ENCODE data around the gene TSPAN9.

The TSPAN9 gene

DNA sequence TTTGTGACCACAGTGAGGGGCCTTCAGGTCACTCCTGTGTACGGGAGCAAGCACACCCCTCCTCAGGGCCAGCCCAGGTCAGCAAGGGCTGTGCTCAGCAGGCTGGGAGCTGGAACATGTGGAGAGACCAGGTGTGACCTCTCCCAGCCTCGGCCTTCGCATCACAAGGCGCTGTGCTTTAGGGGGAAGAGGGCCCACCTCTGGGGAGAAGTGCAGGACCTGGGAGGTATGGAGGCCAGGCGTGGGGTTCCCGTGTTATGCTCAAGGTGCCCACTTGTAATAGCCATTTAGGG lies 219.2 kb downstream of the TSPAN9 start:
- in situ Hi-C loops (cut with HindIII; ENCODE audit: low pct_ligation_motif_present, low sequenced_read_pairs): loop anchor here (25.0 kb wide), 1 partner anchor 159 kb away; no protein-coding TSS in a partner anchor
- TF ChIP-seq, protein P1, sequence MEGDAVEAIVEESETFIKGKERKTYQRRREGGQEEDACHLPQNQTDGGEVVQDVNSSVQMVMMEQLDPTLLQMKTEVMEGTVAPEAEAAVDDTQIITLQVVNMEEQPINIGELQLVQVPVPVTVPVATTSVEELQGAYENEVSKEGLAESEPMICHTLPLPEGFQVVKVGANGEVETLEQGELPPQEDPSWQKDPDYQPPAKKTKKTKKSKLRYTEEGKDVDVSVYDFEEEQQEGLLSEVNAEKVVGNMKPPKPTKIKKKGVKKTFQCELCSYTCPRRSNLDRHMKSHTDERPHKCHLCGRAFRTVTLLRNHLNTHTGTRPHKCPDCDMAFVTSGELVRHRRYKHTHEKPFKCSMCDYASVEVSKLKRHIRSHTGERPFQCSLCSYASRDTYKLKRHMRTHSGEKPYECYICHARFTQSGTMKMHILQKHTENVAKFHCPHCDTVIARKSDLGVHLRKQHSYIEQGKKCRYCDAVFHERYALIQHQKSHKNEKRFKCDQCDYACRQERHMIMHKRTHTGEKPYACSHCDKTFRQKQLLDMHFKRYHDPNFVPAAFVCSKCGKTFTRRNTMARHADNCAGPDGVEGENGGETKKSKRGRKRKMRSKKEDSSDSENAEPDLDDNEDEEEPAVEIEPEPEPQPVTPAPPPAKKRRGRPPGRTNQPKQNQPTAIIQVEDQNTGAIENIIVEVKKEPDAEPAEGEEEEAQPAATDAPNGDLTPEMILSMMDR (IDR thresholded peaks at IDR 0.05; ENCODE audit: low read depth, low read length, missing control alignments): no peak
- Histone ChIP-seq H3K27me3 (replicated peaks) (no peaks in the 10 kb centered on the region), H3K4me3 (ENCODE audit: low read depth, low read length) (no peak overlapping the region), H3K36me3 (replicated peaks) (no peaks in the 10 kb centered on the region), H3K27ac (no peak overlapping the region)
- DNase-seq: no peak

DNA sequence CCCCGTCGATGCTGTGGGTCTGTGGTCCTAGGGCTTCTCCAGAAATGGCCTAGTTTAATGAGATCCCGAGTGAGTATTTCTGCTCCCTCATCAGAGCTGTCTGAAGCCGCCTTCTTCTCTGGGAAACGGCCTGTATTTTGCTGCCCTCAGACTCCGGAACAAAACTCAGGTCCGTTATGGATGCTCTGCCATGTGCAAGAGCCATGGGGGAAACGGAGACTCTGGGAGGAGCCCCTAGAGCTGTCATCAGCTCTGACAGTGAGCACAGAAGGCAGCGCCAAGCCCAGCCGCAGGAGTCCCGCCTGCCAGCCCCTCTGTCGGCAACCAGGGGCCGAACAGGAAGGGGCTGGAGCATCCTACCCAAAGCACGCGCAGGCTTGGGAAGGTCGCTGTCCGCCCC lies 221.4 kb downstream of the TSPAN9 start:
- TF ChIP-seq, protein P1 (IDR thresholded peaks at IDR 0.05; ENCODE audit: low read depth, low read length, missing control alignments): no peak
- no peaks in the 10 kb centered on the region for H3K36me3 ChIP-seq (replicated peaks)
- in situ Hi-C loops (cut with HindIII; ENCODE audit: low pct_ligation_motif_present, low sequenced_read_pairs): loop anchor here (25.0 kb wide), 1 partner anchor 161 kb away; no protein-coding TSS in a partner anchor
- no peaks in the 10 kb centered on the region for H3K27me3 ChIP-seq (replicated peaks)
- H3K4me3 ChIP-seq (ENCODE audit: low read depth, low read length): no peak overlapping the region
- DNase-seq: no peak
- no peak overlapping the region for H3K27ac ChIP-seq

DNA sequence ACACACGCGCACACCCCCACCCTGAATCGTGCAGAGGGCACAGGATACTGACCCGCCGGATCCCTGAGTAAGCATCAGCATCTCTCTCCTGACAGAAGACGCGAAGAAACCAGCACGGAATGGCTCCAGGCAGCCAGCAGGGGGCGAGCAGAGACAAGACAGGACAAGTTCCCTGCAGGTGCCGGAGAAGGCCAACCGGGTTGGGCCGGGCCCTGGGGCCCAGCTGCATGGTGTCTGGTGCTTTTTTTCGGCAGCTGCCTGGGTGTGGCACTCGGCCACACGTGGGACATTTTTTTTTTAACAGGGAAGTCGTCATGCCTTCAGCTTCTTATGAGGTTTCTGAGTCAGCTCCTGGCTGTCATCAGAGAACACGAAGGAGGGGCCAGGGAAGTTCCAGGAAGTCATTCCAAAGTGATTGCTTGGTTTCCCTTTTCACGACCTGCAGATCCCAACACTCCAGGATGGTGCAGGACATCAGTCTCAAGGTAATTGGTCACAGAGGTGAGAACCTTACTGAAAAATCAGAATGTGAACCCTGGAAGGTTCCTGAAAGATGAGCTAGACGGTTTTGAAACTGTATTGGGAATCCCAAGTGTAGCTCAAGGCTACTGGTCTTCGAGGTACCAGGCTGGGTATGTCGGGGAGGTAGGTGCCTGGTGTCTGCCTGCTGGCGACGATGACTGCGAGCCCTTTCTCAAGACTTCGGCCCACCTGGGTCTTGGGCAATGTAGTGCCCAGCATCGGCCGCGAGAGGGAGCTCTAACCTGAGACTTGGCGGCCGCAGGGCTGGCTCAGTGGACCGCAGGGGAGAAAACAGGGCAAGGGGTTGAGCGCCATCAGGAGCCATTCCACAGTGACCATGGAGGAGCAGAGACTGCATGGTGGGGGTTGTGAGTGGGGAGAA lies 223.0 kb downstream of the TSPAN9 start:
- H3K27me3 ChIP-seq (replicated peaks): no peaks in the 10 kb centered on the region
- in situ Hi-C loops (cut with HindIII; ENCODE audit: low pct_ligation_motif_present, low sequenced_read_pairs): loop anchor here (25.0 kb wide), 2 partner anchors 163 to 512 kb away; no protein-coding TSS in a partner anchor
- H3K4me3 ChIP-seq (ENCODE audit: low read depth, low read length): peak overlapping the region; percentile 20

DNA sequence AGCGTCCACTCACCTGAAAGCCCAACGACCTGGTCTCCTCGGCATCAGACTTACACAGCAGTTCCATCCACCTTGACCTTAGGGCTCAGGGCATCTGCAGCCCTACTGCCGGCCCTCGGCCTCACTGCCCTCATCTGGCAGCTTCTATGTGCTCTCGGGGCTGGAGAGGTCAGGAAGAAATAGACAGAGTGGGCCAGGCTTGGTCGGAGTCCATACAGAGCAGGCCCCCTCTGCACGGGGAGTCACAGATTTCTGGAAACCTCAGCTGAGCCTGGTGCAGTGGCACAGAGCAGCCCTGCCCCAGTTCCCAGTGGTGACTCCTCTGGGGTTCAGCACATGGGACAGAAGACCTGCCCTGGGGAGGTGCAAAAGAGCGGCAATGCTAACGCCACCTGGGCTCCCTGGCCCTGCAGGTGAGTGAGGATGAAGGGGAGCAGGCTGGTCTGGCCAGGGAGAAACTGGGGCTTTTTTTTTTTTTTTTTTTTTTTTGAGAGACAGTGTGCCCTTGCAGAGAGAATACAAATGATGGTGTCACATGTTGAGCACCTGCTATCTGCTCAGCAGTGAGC lies 223.7 kb downstream of the TSPAN9 start:
- H3K27ac ChIP-seq: no peak overlapping the region
- in situ Hi-C loops (cut with HindIII; ENCODE audit: low pct_ligation_motif_present, low sequenced_read_pairs): loop anchor here (25.0 kb wide), 1 partner anchor 511 kb away; no protein-coding TSS in a partner anchor

More for the DNA sequence above, 223.0 kb downstream of the TSPAN9 start:
- TF ChIP-seq, protein P1 (IDR thresholded peaks at IDR 0.05; ENCODE audit: low read depth, low read length, missing control alignments): peak; percentile 99
- peak overlapping the region; percentile 72 for H3K27ac ChIP-seq
- no peaks in the 10 kb centered on the region for H3K36me3 ChIP-seq (replicated peaks)
- DNase-seq: peak; percentile 81

DNA sequence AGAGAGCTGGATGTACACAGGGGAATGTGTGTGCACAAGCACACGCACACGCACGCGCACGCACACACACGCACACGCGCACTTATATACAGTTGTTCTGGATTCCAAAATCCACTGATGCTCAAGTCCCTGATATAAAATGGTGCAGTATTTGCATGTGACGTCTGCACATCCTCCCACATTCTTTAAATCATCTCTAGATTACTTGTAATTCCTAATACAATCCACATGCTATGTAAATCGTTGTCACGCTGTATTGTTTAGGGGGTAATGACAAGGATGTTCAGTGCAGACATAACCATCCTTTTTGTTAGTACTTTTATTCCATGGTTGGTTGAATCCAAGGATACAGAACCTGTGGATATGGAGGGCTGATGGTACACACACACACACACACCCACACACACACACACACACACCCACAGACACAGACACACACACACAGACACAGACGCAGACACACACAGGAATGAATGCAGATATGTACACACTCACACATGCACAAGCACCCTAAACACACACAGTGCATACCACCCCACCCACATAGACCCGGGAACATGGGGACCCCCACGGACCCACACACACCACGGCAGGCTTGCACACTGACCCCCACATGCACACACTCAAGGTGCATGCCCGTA lies 225.3 kb downstream of the TSPAN9 start:
- TF ChIP-seq, protein P1 (IDR thresholded peaks at IDR 0.05; ENCODE audit: low read depth, low read length, missing control alignments): no peak
- in situ Hi-C loops (cut with HindIII; ENCODE audit: low pct_ligation_motif_present, low sequenced_read_pairs): loop anchor here (25.0 kb wide), 1 partner anchor 510 kb away; no protein-coding TSS in a partner anchor
- no peak for DNase-seq
- no peaks in the 10 kb centered on the region for H3K27me3 ChIP-seq (replicated peaks)
- H3K27ac ChIP-seq: no peak overlapping the region
- H3K36me3 ChIP-seq (replicated peaks): no peaks in the 10 kb centered on the region
- no peak overlapping the region for H3K4me3 ChIP-seq (ENCODE audit: low read depth, low read length)

More for the DNA sequence above, 223.7 kb downstream of the TSPAN9 start:
- DNase-seq: no peak
- TF ChIP-seq, protein P1 (IDR thresholded peaks at IDR 0.05; ENCODE audit: low read depth, low read length, missing control alignments): no peak
- Histone ChIP-seq H3K36me3 (replicated peaks) (no peaks in the 10 kb centered on the region), H3K27me3 (replicated peaks) (no peaks in the 10 kb centered on the region), H3K4me3 (ENCODE audit: low read depth, low read length) (no peak overlapping the region)

Data from brain microvascular endothelial cell (primary cell).